Measurements from ENCODE around the gene ZNF44. TPM values are rescaled to one million over a fixed set of nuclear protein-coding genes. Genes with fewer than 3 reads are reported as not detected.

The ZNF44 gene
- total and polyA plus RNA-seq, 2 of the 13 experiments (the other 11 are each of a cell fraction or from before 2014, with no cell fraction given), result 6.9 to 15.7 TPM

DNA sequence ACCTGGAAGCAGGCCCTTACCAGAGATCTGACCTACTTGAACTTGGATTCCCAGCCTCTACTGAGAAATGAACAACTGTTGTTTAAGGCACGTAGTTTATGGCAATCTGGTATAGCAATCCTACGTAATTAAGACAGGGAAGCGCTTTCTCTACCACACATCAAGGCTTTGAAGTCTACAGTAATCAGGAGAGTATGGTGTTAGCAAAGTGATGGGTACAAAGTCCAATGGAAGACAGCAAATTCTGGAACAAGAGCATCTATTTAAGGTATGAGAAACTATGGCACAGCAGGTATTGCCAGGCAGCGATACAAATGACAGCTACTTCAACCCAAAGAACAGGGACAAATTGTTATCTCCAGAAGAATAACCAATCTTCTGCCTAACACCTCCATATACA, 35.7 kb upstream of the ZNF44 start:
- H4K20me1 ChIP-seq (ENCODE audit: insufficient read depth, low read length), result no peaks in the 10 kb centered on the region; the same call in 1 of the 2 replicates
- peaks cover 48% of the 10 kb centered on the region for H3K79me2 ChIP-seq (ENCODE audit: insufficient read depth, low read length)
- DNase-seq (ENCODE audit: low spot score) (peak; percentile 91), FAIRE-seq (peak; percentile 56), ATAC-seq (no peak)
- peaks cover 72% of the 10 kb centered on the region for H3K4me1 ChIP-seq (ENCODE audit: insufficient read depth, low read length)
- H3K27ac ChIP-seq (ENCODE audit: extremely low read length, insufficient read depth, low read length), result peak overlapping the region; percentile 95
- in situ Hi-C loops (cut with HindIII; ENCODE audit: extremely low pct_ligation_motif_present, low pct_unique_long_range_greater_than_20kb), result loop anchor here (5.0 kb wide), 1 partner anchor 38 kb away; the partner anchor contains the start of gene ZNF44
- H3K4me3 ChIP-seq (replicated peaks in 1 of 3; ENCODE audit: insufficient read depth in 1 of 3, low read depth in 2 of 3, low read length in 3 of 3), result peak overlapping the region; percentile 21 to 99 (median 98)
- no peaks in the 10 kb centered on the region; a peak in 1 of 5 replicates for H3K27me3 ChIP-seq (ENCODE audit: control insufficient read depth in 1 of 2, insufficient read depth in 2 of 2, low read length in 2 of 2)
- intact Hi-C loops (cut with micrococcal nuclease; ENCODE audit: unreplicated experiment), result loop anchor here (2.0 to 5.0 kb wide), 2 partner anchors 34 to 222 kb away; partner anchors contain the start of genes ZNF442 and ZNF564
- H3K36me3 ChIP-seq (replicated peaks in 1 of 2; ENCODE audit: control insufficient read depth in 1 of 2, insufficient read depth in 2 of 2, low read length in 2 of 2), result no peaks in the 10 kb centered on the region
- POLR2A ChIA-PET, result interaction anchor here (1.5 to 4.4 kb wide), 5 partner anchors 16 to 165 kb away, joined by 3 to 79 read pairs (median 7); partner anchors contain the start of genes ZNF44 and ZNF442
- peak overlapping the region; percentile 96 for H3K4me2 ChIP-seq (ENCODE audit: low read depth, low read length)
- H3K9me3 ChIP-seq (ENCODE audit: low read length), result no peaks in the 10 kb centered on the region
- no peak overlapping the region for H2AFZ ChIP-seq (ENCODE audit: low read length)
- CTCF ChIA-PET (ENCODE audit: low intra/inter-chr PET ratio, low total read pairs), result no interaction called here
- no TSS peak for BruUV-seq (replicated peaks)
- H3K9ac ChIP-seq (ENCODE audit: insufficient read depth, low read depth, low read length), result peak overlapping the region; percentile 55
- WGBS (ENCODE audit: low lambda C conversion rate), result 2% methylated on average over 4 of the region's 4 CpGs
- TF ChIP-seq POLR2G (IDR thresholded peaks at IDR 0.05; ENCODE audit: low read depth, low read length) (peak; percentile 51; the same call in 1 of the 2 replicates), ZNF207 (IDR thresholded peaks at IDR 0.05; ENCODE audit: borderline replicate concordance) (no peak), ZNF383 (CRISPR knock-in tag; IDR thresholded peaks at IDR 0.05; ENCODE audit: borderline replicate concordance) (no peak), CHD2 (IDR thresholded peaks at IDR 0.05; ENCODE audit: low read depth, low read length) (no peak), ZNF556 (CRISPR knock-in tag; IDR thresholded peaks at IDR 0.05; ENCODE audit: borderline replicate concordance) (no peak), ATAD3A (CRISPR knock-in tag; IDR thresholded peaks at IDR 0.05) (no peak), ZSCAN20 (CRISPR knock-in tag; IDR thresholded peaks at IDR 0.05; ENCODE audit: borderline replicate concordance) (no peak), RFXAP (CRISPR knock-in tag; IDR thresholded peaks at IDR 0.05; ENCODE audit: borderline replicate concordance) (no peak), MTA3 (CRISPR knock-in tag; IDR thresholded peaks at IDR 0.05) (no peak), ZNF777 (CRISPR knock-in tag; IDR thresholded peaks at IDR 0.05) (no peak), MTF1 (CRISPR knock-in tag; IDR thresholded peaks at IDR 0.05) (no peak), NBN (conservative IDR thresholded peaks at IDR 0.05) (no peak), ZNF616 (CRISPR knock-in tag; IDR thresholded peaks at IDR 0.05; ENCODE audit: low read depth) (no peak), KDM1A (CRISPR knock-in tag; IDR thresholded peaks at IDR 0.05) (no peak), ZNF652 (CRISPR knock-in tag; IDR thresholded peaks at IDR 0.05; ENCODE audit: borderline replicate concordance, low read depth) (no peak), RBFOX2 (IDR thresholded peaks at IDR 0.05; ENCODE audit: low read depth, low read length) (peak; percentile 75), ZNF766 (CRISPR knock-in tag; IDR thresholded peaks at IDR 0.05; ENCODE audit: borderline replicate concordance) (no peak), FOXP4 (CRISPR knock-in tag; IDR thresholded peaks at IDR 0.05) (0 out of 2 replicates have a peak, but pooled peaks have one; percentile 55), YEATS4 (CRISPR knock-in tag; IDR thresholded peaks at IDR 0.05; ENCODE audit: borderline replicate concordance) (no peak)
- TF ChIP-seq, protein P1, sequence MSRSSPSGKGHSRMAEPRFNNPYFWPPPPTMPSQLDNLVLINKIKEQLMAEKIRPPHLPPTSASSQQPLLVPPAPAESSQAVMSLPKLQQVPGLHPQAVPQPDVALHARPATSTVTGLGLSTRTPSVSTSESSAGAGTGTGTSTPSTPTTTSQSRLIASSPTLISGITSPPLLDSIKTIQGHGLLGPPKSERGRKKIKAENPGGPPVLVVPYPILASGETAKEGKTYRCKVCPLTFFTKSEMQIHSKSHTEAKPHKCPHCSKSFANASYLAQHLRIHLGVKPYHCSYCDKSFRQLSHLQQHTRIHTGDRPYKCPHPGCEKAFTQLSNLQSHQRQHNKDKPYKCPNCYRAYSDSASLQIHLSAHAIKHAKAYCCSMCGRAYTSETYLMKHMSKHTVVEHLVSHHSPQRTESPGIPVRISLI (CRISPR knock-in tag; IDR thresholded peaks at IDR 0.05; ENCODE audit: borderline replicate concordance), result no peak
- TF ChIP-seq, protein P2, sequence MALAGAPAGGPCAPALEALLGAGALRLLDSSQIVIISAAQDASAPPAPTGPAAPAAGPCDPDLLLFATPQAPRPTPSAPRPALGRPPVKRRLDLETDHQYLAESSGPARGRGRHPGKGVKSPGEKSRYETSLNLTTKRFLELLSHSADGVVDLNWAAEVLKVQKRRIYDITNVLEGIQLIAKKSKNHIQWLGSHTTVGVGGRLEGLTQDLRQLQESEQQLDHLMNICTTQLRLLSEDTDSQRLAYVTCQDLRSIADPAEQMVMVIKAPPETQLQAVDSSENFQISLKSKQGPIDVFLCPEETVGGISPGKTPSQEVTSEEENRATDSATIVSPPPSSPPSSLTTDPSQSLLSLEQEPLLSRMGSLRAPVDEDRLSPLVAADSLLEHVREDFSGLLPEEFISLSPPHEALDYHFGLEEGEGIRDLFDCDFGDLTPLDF (CRISPR knock-in tag; IDR thresholded peaks at IDR 0.05), result no peak

Data from HepG2 (cell line).